GM12874 (cell line): ENCODE data around the gene FOXN1.

Experiments used
- TF ChIP-seq, protein P1 (sequence below): IDR thresholded peaks from 2 replicates; pipeline ENCODE4 v1.5.1; 2011; ENCODE audit warnings: low read depth, mild to moderate bottlenecking, control low read depth, low read length, moderate library complexity; ENCODE audit not compliant: insufficient read depth

The FOXN1 gene

DNA sequence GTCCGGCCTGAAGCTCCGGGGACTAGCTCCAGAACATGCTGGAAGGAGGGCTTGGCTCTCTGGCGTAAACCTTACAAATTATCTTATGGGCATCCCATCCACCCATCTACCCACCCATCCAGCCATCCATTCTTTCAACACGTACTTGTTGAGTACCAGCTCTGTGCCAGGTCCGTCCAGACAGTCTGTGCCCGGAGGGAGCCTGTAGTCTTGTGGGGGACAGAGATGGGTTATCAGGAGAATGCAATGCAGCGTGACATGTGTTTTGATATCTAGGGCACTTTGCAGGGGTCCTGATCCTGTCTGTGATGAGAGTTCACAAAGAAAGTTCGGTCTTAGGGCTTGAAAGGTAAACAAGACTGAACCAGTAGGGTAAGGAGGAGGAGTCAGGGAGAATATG, 36.8 kb upstream of the FOXN1 start:
- TF ChIP-seq, protein P1, sequence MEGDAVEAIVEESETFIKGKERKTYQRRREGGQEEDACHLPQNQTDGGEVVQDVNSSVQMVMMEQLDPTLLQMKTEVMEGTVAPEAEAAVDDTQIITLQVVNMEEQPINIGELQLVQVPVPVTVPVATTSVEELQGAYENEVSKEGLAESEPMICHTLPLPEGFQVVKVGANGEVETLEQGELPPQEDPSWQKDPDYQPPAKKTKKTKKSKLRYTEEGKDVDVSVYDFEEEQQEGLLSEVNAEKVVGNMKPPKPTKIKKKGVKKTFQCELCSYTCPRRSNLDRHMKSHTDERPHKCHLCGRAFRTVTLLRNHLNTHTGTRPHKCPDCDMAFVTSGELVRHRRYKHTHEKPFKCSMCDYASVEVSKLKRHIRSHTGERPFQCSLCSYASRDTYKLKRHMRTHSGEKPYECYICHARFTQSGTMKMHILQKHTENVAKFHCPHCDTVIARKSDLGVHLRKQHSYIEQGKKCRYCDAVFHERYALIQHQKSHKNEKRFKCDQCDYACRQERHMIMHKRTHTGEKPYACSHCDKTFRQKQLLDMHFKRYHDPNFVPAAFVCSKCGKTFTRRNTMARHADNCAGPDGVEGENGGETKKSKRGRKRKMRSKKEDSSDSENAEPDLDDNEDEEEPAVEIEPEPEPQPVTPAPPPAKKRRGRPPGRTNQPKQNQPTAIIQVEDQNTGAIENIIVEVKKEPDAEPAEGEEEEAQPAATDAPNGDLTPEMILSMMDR, result no peak

GRCh38 chr17:28470266-28470913, 35.8 kb upstream of the FOXN1 start:
- TF ChIP-seq, protein P1, result no peak

- TF ChIP-seq, protein P1, result no peak
These were observed 35.2 kb upstream of the FOXN1 start for GRCh38 chr17:28470914-28471366.

- TF ChIP-seq, protein P1, result no peak
These were observed 34.4 kb upstream of the FOXN1 start for GRCh38 chr17:28471531-28472342.

GRCh38 chr17:28472871-28473497, 33.2 kb upstream of the FOXN1 start:
- TF ChIP-seq, protein P1, result no peak

GRCh38 chr17:28473542-28473941, 32.6 kb upstream of the FOXN1 start, which contains the start of gene SLC13A2:
SLC13A2 (plus strand) TSS chr17:28473644; CDS start chr17:28473713, 69 bp downstream.
- TF ChIP-seq, protein P1, result no peak

GRCh38 chr17:28474111-28474531, 32.0 kb upstream of the FOXN1 start:
- TF ChIP-seq, protein P1, result no peak
